A673 (cell line): ENCODE results near the gene LIN54. TPM values are rescaled to one million over a fixed set of nuclear protein-coding genes. Genes with fewer than 3 reads are reported as not detected.
"Not testable (repeated sequence)": the region's sequence is repeated elsewhere in the genome, so short reads cannot be mapped to it uniquely, and the experiment has no call there.

Source experiments
- Bru-seq: library from RNA; stranded (reverse); fragments of 400-500 nt; gene quantifications from one replicate; lab custom pipeline; 2021; lab: Mats Ljungman, UMichigan
- BruChase-seq, 2 experiments: library from RNA; stranded (reverse); fragments of 400-500 nt; gene quantifications; one replicate each; lab custom pipeline; 2021; lab: Mats Ljungman, UMichigan
- BruUV-seq: library from RNA; stranded (reverse); fragments of 400-500 nt; replicated peaks from 2 replicates; lab custom pipeline; 2021; lab: Mats Ljungman, UMichigan
- CTCF ChIA-PET: fragments of 300-600 bp; sonication (Branson Sonifier 250); formaldehyde crosslinking; loops from one replicate; lab custom pipeline; 2022; ENCODE audit warnings: antibody characterized with exemption; lab: Charles Lee
- POLR2A ChIA-PET: fragments of 300-600 bp; sonication (Branson Sonifier 250); formaldehyde crosslinking; loops from one replicate; lab custom pipeline; 2022; ENCODE audit warnings: antibody characterized with exemption; ENCODE audit not compliant: low non-redundant PET; lab: Charles Lee
- DNase-seq: peaks from one replicate; pipeline ENCODE4 v3.0.0-alpha.2; 2015; ENCODE audit warnings: low spot score
- H3K27ac ChIP-seq: fragments of 200-600 bp; sonication (generic); 2 replicates; pipeline ENCODE4 v1.5.1; 2016; ENCODE audit warnings: mixed run types, low read depth, mild to moderate bottlenecking, mixed read lengths, antibody characterized with exemption, low read length; ENCODE audit not compliant: poor library complexity, severe bottlenecking
- H3K27me3 ChIP-seq: fragments of 200-600 bp; sonication (generic); replicated peaks from 2 replicates; pipeline ENCODE4 v1.6.1; 2017; ENCODE audit warnings: mixed run types, low read depth, mild to moderate bottlenecking, mixed read lengths, antibody characterized with exemption, low read length; ENCODE audit not compliant: insufficient read depth, poor library complexity
- H3K36me3 ChIP-seq: fragments of 200-600 bp; sonication (generic); 2 replicates; pipeline ENCODE4 v1.6.1; 2016; ENCODE audit warnings: mixed run types, mild to moderate bottlenecking, mixed read lengths, antibody characterized with exemption, low read length; ENCODE audit not compliant: insufficient read depth, poor library complexity, severe bottlenecking
- H3K4me1 ChIP-seq: fragments of 200-600 bp; sonication (generic); 2 replicates; pipeline ENCODE4 v1.6.1; 2017; ENCODE audit warnings: mixed run types, mild to moderate bottlenecking, mixed read lengths, antibody characterized with exemption, low read length; ENCODE audit not compliant: insufficient read depth, poor library complexity, severe bottlenecking
- H3K4me3 ChIP-seq: fragments of 200-600 bp; sonication (generic); 2 replicates; pipeline ENCODE4 v1.5.1; 2016; ENCODE audit warnings: low read depth, mixed run types, mild to moderate bottlenecking, mixed read lengths, low read length; ENCODE audit not compliant: poor library complexity, severe bottlenecking
- H3K9me3 ChIP-seq: fragments of 200-600 bp; sonication (generic); 2 replicates; pipeline ENCODE4 v1.6.1; 2016; ENCODE audit warnings: mixed run types, low read depth, mild to moderate bottlenecking, mixed read lengths, antibody characterized with exemption, low read length; ENCODE audit not compliant: poor library complexity, severe bottlenecking
- CTCF ChIP-seq: fragments of 300-800, 200-600 bp; sonication (generic); conservative IDR thresholded peaks from 2 replicates; pipeline ENCODE4 v1.5.1; 2017; ENCODE audit warnings: low read depth, mild to moderate bottlenecking, antibody characterized with exemption, low read length, moderate library complexity, mixed read lengths
- EZH2 ChIP-seq: fragments of 200-600 bp; sonication (generic); IDR thresholded peaks from 2 replicates; pipeline ENCODE4 v1.6.1; 2017; ENCODE audit warnings: borderline replicate concordance, low read depth, mild to moderate bottlenecking, mixed read lengths, antibody characterized with exemption, low read length; ENCODE audit not compliant: poor library complexity, severe bottlenecking
- intact Hi-C: fragments of 100-400 bp; cut with micrococcal nuclease; formaldehyde crosslinking; loops from one replicate; pipeline ENCODE4 v1.10.0; 2022; ENCODE audit not compliant: unreplicated experiment
- long read RNA-seq: library from polyadenylated mRNA; stranded (forward); transcript quantifications from one replicate; pipeline ENCODE4 v2.0.0, GENCODE V29; 2022
- total RNA-seq: library from RNA; stranded (reverse); gene quantifications from 2 replicates; pipeline ENCODE4 v1.2.3, GENCODE V29; 2021

LIN54 gene
- total RNA-seq (14.8 and 16.0 TPM in 2 replicates), Bru-seq, nascent RNA (percentile 71 among the genes with signal in this experiment), BruChase-seq, experiment 1, labeled RNA remaining after a 2-hour chase (percentile 69 among the genes with signal in this experiment), BruChase-seq, experiment 2, labeled RNA remaining after a 6-hour chase (percentile 61 among the genes with signal in this experiment)
- long read RNA-seq, full-length matches to known transcripts, result 3 of 11 reads
- long read RNA-seq, partial matches to known transcripts, result 2 of 11 reads
- long read RNA-seq, other reads (novel, unspliced or antisense), result 6 of 11 reads

DNA sequence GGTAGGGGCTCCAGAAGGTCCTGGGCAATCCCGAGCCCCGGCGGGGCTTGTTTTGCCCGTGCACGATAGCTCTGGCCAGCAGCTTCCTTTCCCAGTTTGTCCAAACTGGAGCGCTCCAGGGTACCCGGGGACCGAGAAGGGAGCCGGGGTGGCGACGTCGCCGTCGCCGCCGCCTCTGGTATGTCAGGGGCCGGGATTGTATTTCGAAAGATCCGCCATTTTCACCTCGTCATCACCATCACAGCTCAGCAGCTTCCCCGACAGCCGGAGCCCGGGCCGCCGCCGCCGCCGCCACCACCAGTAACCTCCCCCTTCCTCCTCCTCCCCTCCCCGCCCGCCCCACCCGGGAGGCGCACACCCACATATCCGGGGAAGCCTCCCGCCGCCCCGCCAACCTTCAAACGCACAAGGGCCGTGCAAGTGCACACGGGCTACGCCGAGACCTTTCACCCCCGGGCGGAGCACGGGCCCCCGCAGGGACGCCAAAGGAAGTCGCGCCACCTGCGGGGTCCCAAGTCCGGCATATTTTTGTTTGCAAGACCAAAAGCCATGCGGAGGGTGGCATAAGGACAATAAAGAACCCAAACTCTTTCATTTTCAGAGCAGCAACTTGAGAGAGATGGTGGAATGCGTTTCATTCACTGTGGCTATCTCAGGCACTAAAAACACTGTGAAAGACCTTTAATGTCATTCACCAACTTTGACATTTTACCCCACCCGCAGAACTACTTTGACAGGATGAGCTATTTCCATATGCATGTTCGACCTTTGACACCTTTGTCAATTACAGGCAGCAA lies at the start of gene LIN54:
LIN54 (minus strand) TSS at position 302 of the 797 bp plus-strand sequence. CDS start 25,979 bp downstream, outside the sequence.
- H3K9me3 ChIP-seq, result no peaks in the 10 kb centered on the region
- H3K4me3 ChIP-seq, result peak within 1 kb of the TSS; percentile 71
- peak within 1 kb of the TSS; percentile 84 for H3K27ac ChIP-seq
- no peaks in the 10 kb centered on the region for H3K36me3 ChIP-seq
- no peaks in the 10 kb centered on the region for H3K27me3 ChIP-seq
- BruUV-seq, result no TSS peak
- no peaks in the 10 kb centered on the region for H3K4me1 ChIP-seq
- ChIA-PET POLR2A (interaction anchor here (0.6 kb wide), 1 partner anchor 99 kb away, joined by 6 read pairs; no protein-coding TSS in a partner anchor), CTCF (interaction anchor here (0.7 kb wide), 2 partner anchors 46 to 111 kb away, joined by 3 to 9 read pairs; no protein-coding TSS in a partner anchor)
- DNase-seq, result peak; percentile 66
- TF ChIP-seq EZH2 (no peak), CTCF (no peak)
- intact Hi-C loops, result no loop called here

- Histone ChIP-seq H3K4me3 (no peak overlapping the region), H3K4me1 (no peaks in the 10 kb centered on the region), H3K27ac (no peak overlapping the region), H3K36me3 (peaks cover 6% of the 10 kb centered on the region), H3K27me3 (no peaks in the 10 kb centered on the region), H3K9me3 (no peaks in the 10 kb centered on the region)
- BruUV-seq, result no TSS peak
- ChIA-PET POLR2A (no interaction called here), CTCF (no interaction called here)
- TF ChIP-seq CTCF, result 0 out of 2 replicates have a peak, but pooled peaks have one; percentile 27
- no peak for TF ChIP-seq EZH2
- intact Hi-C loops, result no loop called here
- DNase-seq, result no peak
These were observed 44.3 kb upstream of the LIN54 start for GRCh38 chr4:83054928-83055327.

DNA sequence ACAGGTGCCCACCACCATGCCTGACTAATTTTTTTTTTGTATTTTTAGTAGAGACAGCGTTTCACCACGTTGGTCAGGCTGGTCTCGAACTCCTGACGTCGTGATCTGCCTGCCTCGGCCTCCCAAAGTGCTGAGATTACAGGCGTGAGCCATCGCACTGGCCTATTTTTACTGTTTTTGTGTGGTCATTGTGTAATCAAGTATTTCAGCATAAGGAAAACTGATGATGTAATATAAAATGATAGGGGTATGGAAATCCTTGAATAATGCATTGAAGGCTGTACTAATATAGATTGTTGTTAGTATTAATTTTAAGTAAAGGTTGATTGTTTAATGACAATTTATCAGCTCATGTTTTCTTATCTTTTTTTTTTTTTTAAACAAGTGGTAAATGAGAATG lies 38.2 kb upstream of the LIN54 start:
- CTCF ChIA-PET, result not testable (repeated sequence)

More for the DNA sequence above, 38.2 kb upstream of the LIN54 start:
- H3K9me3 ChIP-seq, intact Hi-C loops, H3K4me3 ChIP-seq, H3K36me3 ChIP-seq, H3K27me3 ChIP-seq, BruUV-seq, DNase-seq, H3K4me1 ChIP-seq, H3K27ac ChIP-seq, POLR2A ChIA-PET: not testable (repeated sequence)
